Ishikawa (cell line): ENCODE data around the gene POLR3G.

Experiments used
- CEBPB ChIP-seq: IDR thresholded peaks from 2 replicates; pipeline ENCODE4 v1.6.1; 2012
- CREB1 ChIP-seq: IDR thresholded peaks from 2 replicates; pipeline ENCODE4 v1.6.1; 2012; ENCODE audit warnings: low read depth
- EGR1 ChIP-seq: IDR thresholded peaks from 2 replicates; pipeline ENCODE4 v1.6.1; 2012
- EP300 ChIP-seq: IDR thresholded peaks from 2 replicates; pipeline ENCODE4 v1.6.1; 2012; ENCODE audit warnings: borderline replicate concordance
- NFIC ChIP-seq: IDR thresholded peaks from 2 replicates; pipeline ENCODE4 v1.6.1; 2012
- RAD21 ChIP-seq: IDR thresholded peaks from 2 replicates; pipeline ENCODE4 v1.6.1; 2012; ENCODE audit warnings: low read depth
- REST ChIP-seq: IDR thresholded peaks from 2 replicates; pipeline ENCODE4 v1.6.1; 2012; ENCODE audit warnings: low read depth, mild to moderate bottlenecking
- ZBTB7A ChIP-seq: IDR thresholded peaks from 2 replicates; pipeline ENCODE4 v1.6.1; 2012; ENCODE audit warnings: low read depth

GRCh38 chr5:90560771-90561170 lies 86.1 kb downstream of the POLR3G start:
- TF ChIP-seq NFIC, result no peak
- no peak for TF ChIP-seq EP300
- TF ChIP-seq REST, result no peak
- TF ChIP-seq RAD21, result no peak
- TF ChIP-seq ZBTB7A, result no peak
- TF ChIP-seq EGR1, result no peak
- no peak for TF ChIP-seq CEBPB
- no peak for TF ChIP-seq CREB1
